Activated CD4-positive, alpha-beta T cell treated with anti-CD3 and anti-CD28 coated beads, Interleukin-2, amount 10 ng/mL, durations not matched to agents 24 days and 14 days (primary cell): ENCODE measurements around the gene ERV3-1. TPM values are rescaled to one million over a fixed set of nuclear protein-coding genes. Genes with fewer than 3 reads are reported as not detected.
A peak's percentile ranks its signal among the peaks of the same experiment; 100 is the strongest.
"Not testable (repeated sequence)": the region's sequence is repeated elsewhere in the genome, so short reads cannot be mapped to it uniquely, and the experiment has no call there.

Experiments used
- DNase-seq: peaks from one replicate; pipeline ENCODE4 v3.0.0; 2022
- H3K27ac Mint-ChIP-seq: one replicate; pipeline ENCODE4 v1.8.0; 2022; ENCODE audit warnings: mild to moderate bottlenecking, mixed read lengths
- H3K27me3 Mint-ChIP-seq: one replicate; pipeline ENCODE4 v1.8.0; 2022; ENCODE audit warnings: mixed read lengths
- H3K36me3 Mint-ChIP-seq: one replicate; pipeline ENCODE4 v1.8.0; 2022; ENCODE audit warnings: low read depth, mild to moderate bottlenecking, mixed read lengths
- H3K4me1 Mint-ChIP-seq: one replicate; pipeline ENCODE4 v1.8.0; 2021; ENCODE audit warnings: mixed read lengths
- H3K4me3 Mint-ChIP-seq: one replicate; pipeline ENCODE4 v1.8.0; 2022; ENCODE audit warnings: mild to moderate bottlenecking, moderate library complexity, mixed read lengths
- H3K9me3 Mint-ChIP-seq: one replicate; pipeline ENCODE4 v1.8.0; 2021; ENCODE audit warnings: mixed read lengths
- intact Hi-C: fragments of 100-400 bp; cut with micrococcal nuclease; formaldehyde crosslinking; loops from one replicate; pipeline ENCODE4 v1.15.1; 2023
- total RNA-seq: library from RNA; stranded (reverse); gene quantifications from 2 replicates; pipeline ENCODE4 v1.2.3, GENCODE V29; 2022

ERV3-1 gene, protein sequence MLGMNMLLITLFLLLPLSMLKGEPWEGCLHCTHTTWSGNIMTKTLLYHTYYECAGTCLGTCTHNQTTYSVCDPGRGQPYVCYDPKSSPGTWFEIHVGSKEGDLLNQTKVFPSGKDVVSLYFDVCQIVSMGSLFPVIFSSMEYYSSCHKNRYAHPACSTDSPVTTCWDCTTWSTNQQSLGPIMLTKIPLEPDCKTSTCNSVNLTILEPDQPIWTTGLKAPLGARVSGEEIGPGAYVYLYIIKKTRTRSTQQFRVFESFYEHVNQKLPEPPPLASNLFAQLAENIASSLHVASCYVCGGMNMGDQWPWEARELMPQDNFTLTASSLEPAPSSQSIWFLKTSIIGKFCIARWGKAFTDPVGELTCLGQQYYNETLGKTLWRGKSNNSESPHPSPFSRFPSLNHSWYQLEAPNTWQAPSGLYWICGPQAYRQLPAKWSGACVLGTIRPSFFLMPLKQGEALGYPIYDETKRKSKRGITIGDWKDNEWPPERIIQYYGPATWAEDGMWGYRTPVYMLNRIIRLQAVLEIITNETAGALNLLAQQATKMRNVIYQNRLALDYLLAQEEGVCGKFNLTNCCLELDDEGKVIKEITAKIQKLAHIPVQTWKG
- 7.4 and 9.5 TPM in 2 replicates for total RNA-seq

- DNase-seq, result peak; percentile 97
- Mint-ChIP-seq H3K4me1 (peaks cover 26% of the 10 kb centered on the region), H3K27ac (peak within 1 kb of the TSS; percentile 95), H3K4me3 (peak within 1 kb of the TSS; percentile 98), H3K27me3 (no peaks in the 10 kb centered on the region), H3K36me3 (peaks cover 34% of the 10 kb centered on the region), H3K9me3 (peaks cover 9% of the 10 kb centered on the region)
- intact Hi-C loops, result loop anchor here (1.0 to 10.0 kb wide), 5 partner anchors 32 to 368 kb away; partner anchors contain the start of genes ZNF107, ZNF273 and ZNF92
Observed at GRCh38 chr7:65006094-65006992, at the start of gene ERV3-1. TSS of gene ERV3-1 (minus strand) at chr7:65006687. CDS start at chr7:64993026, 13,661 bp downstream.

- H3K4me1 Mint-ChIP-seq, H3K27ac Mint-ChIP-seq, H3K4me3 Mint-ChIP-seq, H3K27me3 Mint-ChIP-seq, H3K9me3 Mint-ChIP-seq, intact Hi-C loops, DNase-seq: not testable (repeated sequence)
- peaks cover 44% of the 10 kb centered on the region for H3K36me3 Mint-ChIP-seq
Observed at GRCh38 chr7:65055786-65056185, 49.3 kb upstream of the ERV3-1 start.

DNA sequence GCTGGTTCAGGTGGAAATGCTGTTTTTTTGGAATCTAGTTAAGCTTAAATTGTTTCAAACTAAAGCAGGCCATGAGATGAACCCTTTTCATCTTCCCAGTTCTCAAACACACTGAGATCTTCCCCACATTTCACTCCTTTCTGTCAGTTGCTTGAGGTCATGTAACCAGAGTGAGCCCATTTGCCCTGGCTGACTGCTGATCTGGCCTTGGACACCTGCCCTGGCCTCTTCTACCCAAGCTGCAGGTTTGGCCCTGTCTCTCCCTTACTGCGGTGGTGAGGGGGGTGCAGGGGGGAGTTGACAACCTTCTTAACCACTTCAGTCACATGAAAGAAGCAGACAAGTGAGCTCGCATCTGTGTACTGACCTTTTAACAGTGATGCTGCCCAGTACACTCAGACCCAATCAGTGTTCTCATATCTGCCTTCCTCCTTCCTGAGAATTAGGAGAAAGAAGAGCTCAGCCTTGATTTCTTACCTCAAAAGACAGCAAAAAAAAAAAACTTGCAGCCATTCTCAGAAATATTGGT, 48.0 kb upstream of the ERV3-1 start:
- intact Hi-C loops, H3K4me3 Mint-ChIP-seq, H3K9me3 Mint-ChIP-seq, DNase-seq, H3K27me3 Mint-ChIP-seq, H3K27ac Mint-ChIP-seq, H3K4me1 Mint-ChIP-seq: not testable (repeated sequence)
- H3K36me3 Mint-ChIP-seq, result peaks cover 46% of the 10 kb centered on the region

DNA sequence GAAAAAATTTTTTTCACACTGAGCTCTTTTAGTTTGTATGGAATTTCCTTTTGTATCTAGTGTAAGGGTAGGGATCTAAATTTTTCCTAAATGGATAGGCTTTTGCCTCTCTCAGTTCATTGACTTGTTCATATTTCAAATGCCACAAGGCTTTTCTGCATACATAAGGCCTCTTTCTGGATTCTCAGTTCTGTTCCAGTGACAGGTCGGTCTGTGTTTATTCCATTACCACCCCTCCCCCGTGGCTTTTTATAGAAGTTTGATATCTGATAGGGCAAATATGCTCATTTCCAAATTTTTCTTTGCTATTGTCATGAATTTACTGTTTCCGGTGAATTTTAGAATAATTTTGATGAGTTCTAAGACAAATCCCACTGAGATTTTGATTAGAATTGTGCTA, 45.2 kb upstream of the ERV3-1 start:
- DNase-seq, H3K4me1 Mint-ChIP-seq, H3K4me3 Mint-ChIP-seq, H3K9me3 Mint-ChIP-seq, intact Hi-C loops, H3K27ac Mint-ChIP-seq, H3K27me3 Mint-ChIP-seq: not testable (repeated sequence)
- peaks cover 32% of the 10 kb centered on the region for H3K36me3 Mint-ChIP-seq

GRCh38 chr7:65051139-65051538, 44.7 kb upstream of the ERV3-1 start:
- H3K27ac Mint-ChIP-seq, intact Hi-C loops, H3K27me3 Mint-ChIP-seq, H3K4me3 Mint-ChIP-seq, H3K9me3 Mint-ChIP-seq, H3K4me1 Mint-ChIP-seq, DNase-seq: not testable (repeated sequence)
- H3K36me3 Mint-ChIP-seq, result peaks cover 31% of the 10 kb centered on the region

GRCh38 chr7:65046329-65046728, 39.8 kb upstream of the ERV3-1 start:
- intact Hi-C loops, H3K27me3 Mint-ChIP-seq, H3K27ac Mint-ChIP-seq, H3K4me1 Mint-ChIP-seq, H3K9me3 Mint-ChIP-seq, H3K4me3 Mint-ChIP-seq, DNase-seq: not testable (repeated sequence)
- H3K36me3 Mint-ChIP-seq, result peaks cover 24% of the 10 kb centered on the region

DNA sequence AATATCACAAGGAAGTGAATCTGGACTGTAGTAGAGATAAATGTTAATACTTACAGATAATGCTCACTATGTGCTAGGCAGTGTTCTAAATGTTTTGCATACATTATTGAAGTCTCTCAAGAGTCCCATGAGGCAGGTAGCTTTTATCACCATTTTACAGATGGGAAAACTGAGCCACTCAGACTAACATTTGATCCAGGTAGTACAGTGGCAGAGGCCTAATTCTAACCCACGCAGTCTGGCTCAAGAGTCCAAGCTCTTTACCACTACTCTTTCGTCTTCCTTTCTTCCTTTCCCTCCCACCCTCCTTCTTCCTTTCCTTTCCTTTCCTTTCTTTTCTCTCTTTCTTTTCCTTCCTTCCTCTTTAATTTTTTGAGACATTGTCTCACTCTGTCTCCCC, 39.1 kb upstream of the ERV3-1 start:
- intact Hi-C loops, DNase-seq, H3K27me3 Mint-ChIP-seq, H3K9me3 Mint-ChIP-seq, H3K4me3 Mint-ChIP-seq, H3K27ac Mint-ChIP-seq, H3K4me1 Mint-ChIP-seq: not testable (repeated sequence)
- peaks cover 18% of the 10 kb centered on the region for H3K36me3 Mint-ChIP-seq

- intact Hi-C loops, result loop anchor here (1.0 to 5.0 kb wide), 5 partner anchors 32 to 476 kb away; partner anchors contain the start of genes ERV3-1, ZNF107, ZNF680 and ZNF92
- Mint-ChIP-seq H3K27ac (peak overlapping the region; percentile 87), H3K4me1 (peaks cover 11% of the 10 kb centered on the region), H3K4me3 (peak overlapping the region; percentile 89)
- not testable (repeated sequence) for H3K27me3 Mint-ChIP-seq, H3K9me3 Mint-ChIP-seq, H3K36me3 Mint-ChIP-seq
- DNase-seq, result peak; percentile 77
Observed at GRCh38 chr7:65038767-65039166, 32.3 kb upstream of the ERV3-1 start.

- Mint-ChIP-seq H3K4me3 (peak overlapping the region; percentile 82), H3K36me3 (peaks cover 5% of the 10 kb centered on the region), H3K27me3 (no peaks in the 10 kb centered on the region), H3K27ac (peak overlapping the region; percentile 86), H3K4me1 (peaks cover 11% of the 10 kb centered on the region), H3K9me3 (peaks cover 3% of the 10 kb centered on the region)
- intact Hi-C loops, result loop anchor here (1.0 to 5.0 kb wide), 6 partner anchors 32 to 475 kb away; partner anchors contain the start of genes ERV3-1, ZNF107, ZNF273 and ZNF680
- peak; percentile 96 for DNase-seq
Observed at GRCh38 chr7:65037740-65038688, 31.5 kb upstream of the ERV3-1 start.

- not testable (repeated sequence) for H3K27me3 Mint-ChIP-seq, H3K27ac Mint-ChIP-seq, DNase-seq, H3K9me3 Mint-ChIP-seq, H3K36me3 Mint-ChIP-seq, H3K4me3 Mint-ChIP-seq
- H3K4me1 Mint-ChIP-seq, result peaks cover 11% of the 10 kb centered on the region
- intact Hi-C loops, result loop anchor here (5.0 kb wide), 1 partner anchor 336 kb away; the partner anchor contains the start of gene ZNF92
Observed at GRCh38 chr7:65036526-65036925, 30.0 kb upstream of the ERV3-1 start.

DNA sequence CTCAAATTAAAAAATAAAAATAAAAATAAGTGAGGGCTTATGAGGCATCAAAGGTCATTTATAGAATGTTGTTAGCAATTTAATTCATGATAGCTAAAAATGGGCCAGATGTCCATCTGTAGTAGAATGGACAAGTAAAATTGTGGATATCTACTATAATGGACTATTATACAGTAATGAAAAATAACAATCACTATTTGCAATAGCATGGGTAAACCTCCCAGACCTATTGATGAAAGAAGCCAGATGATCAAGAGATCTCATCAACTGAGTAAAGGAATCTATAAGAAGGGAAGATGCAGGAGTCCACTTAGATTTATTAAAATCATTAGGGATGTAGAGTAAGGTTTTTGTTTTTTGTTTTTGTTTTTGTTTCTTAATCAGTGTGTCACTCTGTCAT, 29.0 kb upstream of the ERV3-1 start:
- intact Hi-C loops, result loop anchor here (5.0 kb wide), 1 partner anchor 337 kb away; the partner anchor contains the start of gene ZNF92
- H3K27ac Mint-ChIP-seq, DNase-seq, H3K4me3 Mint-ChIP-seq, H3K36me3 Mint-ChIP-seq, H3K9me3 Mint-ChIP-seq, H3K27me3 Mint-ChIP-seq: not testable (repeated sequence)
- peaks cover 11% of the 10 kb centered on the region for H3K4me1 Mint-ChIP-seq

DNA sequence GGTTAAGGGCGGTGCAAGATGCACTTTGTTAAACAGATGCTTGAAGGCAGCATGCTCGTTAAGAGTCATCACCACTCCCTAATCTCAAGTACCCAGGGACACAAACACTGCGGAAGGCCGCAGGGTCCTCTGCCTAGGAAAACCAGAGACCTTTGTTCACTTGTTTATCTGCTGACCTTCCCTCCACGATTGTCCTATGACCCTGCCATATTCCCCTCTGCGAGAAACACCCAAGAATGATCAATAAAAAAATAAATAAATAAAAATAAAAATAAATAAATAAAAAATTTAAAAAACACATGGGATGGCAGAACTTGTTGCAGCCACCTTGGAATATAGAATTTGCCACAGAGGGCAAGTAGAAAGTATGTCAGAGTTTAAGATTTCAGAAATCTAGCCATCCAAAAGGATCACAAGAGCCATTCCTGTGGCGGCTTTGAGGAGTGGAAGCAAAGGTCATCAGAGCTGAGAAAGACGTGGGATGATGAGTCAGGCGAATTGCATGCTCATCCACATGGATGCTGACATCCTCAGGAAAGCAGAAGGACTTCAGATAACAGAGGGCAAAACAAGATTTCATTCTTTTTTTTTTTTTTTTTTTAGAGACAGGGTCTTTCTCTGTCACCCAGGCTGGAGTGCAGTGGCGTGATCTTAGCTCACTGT, 27.8 kb upstream of the ERV3-1 start:
- intact Hi-C loops, DNase-seq, H3K27ac Mint-ChIP-seq, H3K4me3 Mint-ChIP-seq, H3K36me3 Mint-ChIP-seq, H3K27me3 Mint-ChIP-seq, H3K4me1 Mint-ChIP-seq: not testable (repeated sequence)
- H3K9me3 Mint-ChIP-seq, result peaks cover 10% of the 10 kb centered on the region
